Astrocyte of the cerebellum (primary cell): ENCODE measurements around the gene CCL8.

ENCODE experiments used
- DNase-seq: peaks from one replicate; pipeline ENCODE4 v3.0.0-alpha.2; 2011; ENCODE audit warnings: low read depth
- H3K4me3 ChIP-seq: 2 replicates; pipeline ENCODE4 v1.5.1; 2011; ENCODE audit warnings: mild to moderate bottlenecking, low read depth, low read length, moderate library complexity
- CTCF ChIP-seq: IDR thresholded peaks from 2 replicates; pipeline ENCODE4 v1.5.1; 2012; ENCODE audit warnings: low read length, low read depth, moderate library complexity, mild to moderate bottlenecking; ENCODE audit errors: missing control alignments
- in situ Hi-C: cut with HindIII; loops from 2 replicates; pipeline ENCODE4 v1.10.0; 2017; ENCODE audit warnings: low sequenced_read_pairs

Gene CCL8

GRCh38 chr17:34370997-34371395 lies 51.8 kb downstream of the CCL8 start:
- no peak for DNase-seq

More at GRCh38 chr17:34370997-34371395, 51.8 kb downstream of the CCL8 start:
- no peak overlapping the region for H3K4me3 ChIP-seq
- no peak for TF ChIP-seq CTCF
- in situ Hi-C loops, result loop anchor here (25.0 kb wide), 1 partner anchor 184 kb away; no protein-coding TSS in a partner anchor
